Mammary epithelial cell (primary cell): ENCODE data around the gene CMYA5.

Experiments
- EZH2 ChIP-seq: IDR thresholded peaks from 2 replicates; pipeline ENCODE4 v1.6.1; 2012; ENCODE audit warnings: low read length, inconsistent platforms, borderline replicate concordance
- TF ChIP-seq, protein P1 (sequence below), 2 donors: IDR thresholded peaks in 1 of 2; conservative IDR thresholded peaks in 1 of 2; 2 replicates each; pipeline ENCODE4 v1.5.1; 2011 to 2012; ENCODE audit warnings: inconsistent platforms in 2 of 2, low read length in 2 of 2, mild to moderate bottlenecking in 2 of 2, control low read depth in 1 of 2, low read depth in 1 of 2; ENCODE audit not compliant: insufficient read depth in 1 of 2; ENCODE audit errors: extremely low read depth in 1 of 2

DNA sequence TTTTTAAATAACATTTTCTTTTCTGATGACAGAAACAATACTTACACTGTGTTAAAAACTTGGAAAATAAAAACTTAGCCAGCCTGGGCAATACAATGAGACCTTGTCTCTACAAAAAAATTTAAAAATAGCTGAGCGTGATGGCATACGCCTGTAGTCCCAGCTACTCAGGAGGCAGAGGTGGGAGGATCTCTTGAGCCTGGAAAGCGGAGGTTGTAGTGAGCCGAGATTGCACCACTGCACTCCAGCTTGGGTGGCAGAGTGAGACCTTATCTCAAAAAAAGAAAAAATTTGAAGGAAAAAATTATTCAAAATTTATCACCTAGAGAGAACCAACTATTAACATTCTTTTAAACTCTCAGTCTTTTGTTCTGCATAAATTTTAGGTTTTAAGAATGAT, 4.9 kb upstream of the CMYA5 start:
- TF ChIP-seq, protein P1, sequence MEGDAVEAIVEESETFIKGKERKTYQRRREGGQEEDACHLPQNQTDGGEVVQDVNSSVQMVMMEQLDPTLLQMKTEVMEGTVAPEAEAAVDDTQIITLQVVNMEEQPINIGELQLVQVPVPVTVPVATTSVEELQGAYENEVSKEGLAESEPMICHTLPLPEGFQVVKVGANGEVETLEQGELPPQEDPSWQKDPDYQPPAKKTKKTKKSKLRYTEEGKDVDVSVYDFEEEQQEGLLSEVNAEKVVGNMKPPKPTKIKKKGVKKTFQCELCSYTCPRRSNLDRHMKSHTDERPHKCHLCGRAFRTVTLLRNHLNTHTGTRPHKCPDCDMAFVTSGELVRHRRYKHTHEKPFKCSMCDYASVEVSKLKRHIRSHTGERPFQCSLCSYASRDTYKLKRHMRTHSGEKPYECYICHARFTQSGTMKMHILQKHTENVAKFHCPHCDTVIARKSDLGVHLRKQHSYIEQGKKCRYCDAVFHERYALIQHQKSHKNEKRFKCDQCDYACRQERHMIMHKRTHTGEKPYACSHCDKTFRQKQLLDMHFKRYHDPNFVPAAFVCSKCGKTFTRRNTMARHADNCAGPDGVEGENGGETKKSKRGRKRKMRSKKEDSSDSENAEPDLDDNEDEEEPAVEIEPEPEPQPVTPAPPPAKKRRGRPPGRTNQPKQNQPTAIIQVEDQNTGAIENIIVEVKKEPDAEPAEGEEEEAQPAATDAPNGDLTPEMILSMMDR (conservative IDR thresholded peaks at IDR 0.05 in 1 of 2, IDR thresholded peaks at IDR 0.05 in 1 of 2; ENCODE audit: extremely low read depth in 1 of 2, insufficient read depth in 1 of 2, low read depth in 1 of 2, low read length in 2 of 2): no peak
- TF ChIP-seq EZH2: no peak
